ENCODE data around the gene PRTG. TPM values are rescaled to one million over a fixed set of nuclear protein-coding genes. Genes with fewer than 3 reads are reported as not detected.

PRTG gene
- total RNA-seq, 1 donor from 2014 or later = 87.4 TPM

GRCh38 chr15:55774113-55774970 is 31.4 kb upstream of the PRTG start:
- no peaks in the 10 kb centered on the region for H3K4me1 Mint-ChIP-seq (ENCODE audit: low read depth)
- no peak overlapping the region for H3K27ac Mint-ChIP-seq
- H3K4me3 Mint-ChIP-seq (ENCODE audit: low read depth) = no peak overlapping the region
- H3K9me3 Mint-ChIP-seq (ENCODE audit: low read depth) = no peaks in the 10 kb centered on the region
- peaks cover 13% of the 10 kb centered on the region for H3K27me3 Mint-ChIP-seq
- no peaks in the 10 kb centered on the region for H3K36me3 Mint-ChIP-seq (ENCODE audit: insufficient read depth)
- TF ChIP-seq CTCF (IDR thresholded peaks at IDR 0.05; ENCODE audit: unreplicated experiment) = peak; percentile 65
- peak; percentile 25 for DNase-seq (ENCODE audit: low spot score, unreplicated experiment)

GRCh38 chr15:55770806-55771205 is 27.9 kb upstream of the PRTG start:
- H3K27ac Mint-ChIP-seq = no peak overlapping the region
- no peaks in the 10 kb centered on the region for H3K36me3 Mint-ChIP-seq (ENCODE audit: insufficient read depth)
- DNase-seq (ENCODE audit: low spot score, unreplicated experiment) = no peak
- H3K9me3 Mint-ChIP-seq (ENCODE audit: low read depth) = no peaks in the 10 kb centered on the region
- H3K27me3 Mint-ChIP-seq = no peaks in the 10 kb centered on the region
- H3K4me3 Mint-ChIP-seq (ENCODE audit: low read depth) = no peak overlapping the region
- peaks cover 7% of the 10 kb centered on the region for H3K4me1 Mint-ChIP-seq (ENCODE audit: low read depth)
- no peak for TF ChIP-seq CTCF (IDR thresholded peaks at IDR 0.05; ENCODE audit: unreplicated experiment)

GRCh38 chr15:55770261-55770660 is 27.3 kb upstream of the PRTG start:
- Mint-ChIP-seq H3K4me1 (ENCODE audit: low read depth) (peaks cover 7% of the 10 kb centered on the region), H3K36me3 (ENCODE audit: insufficient read depth) (no peaks in the 10 kb centered on the region), H3K27me3 (no peaks in the 10 kb centered on the region), H3K27ac (no peak overlapping the region), H3K4me3 (ENCODE audit: low read depth) (no peak overlapping the region), H3K9me3 (ENCODE audit: low read depth) (no peaks in the 10 kb centered on the region)
- no peak for DNase-seq (ENCODE audit: low spot score, unreplicated experiment)
- TF ChIP-seq CTCF (IDR thresholded peaks at IDR 0.05; ENCODE audit: unreplicated experiment) = no peak

- no peaks in the 10 kb centered on the region for H3K27me3 Mint-ChIP-seq
Measured at GRCh38 chr15:55768670-55769185, 25.8 kb upstream of the PRTG start.

GRCh38 chr15:55766676-55767075 is 23.7 kb upstream of the PRTG start:
- H3K36me3 Mint-ChIP-seq (ENCODE audit: insufficient read depth) = no peaks in the 10 kb centered on the region
- no peak for TF ChIP-seq CTCF (IDR thresholded peaks at IDR 0.05; ENCODE audit: unreplicated experiment)
- H3K9me3 Mint-ChIP-seq (ENCODE audit: low read depth) = no peaks in the 10 kb centered on the region
- peak overlapping the region; percentile 73 for H3K27ac Mint-ChIP-seq
- H3K4me3 Mint-ChIP-seq (ENCODE audit: low read depth) = no peak overlapping the region
- DNase-seq (ENCODE audit: low spot score, unreplicated experiment) = no peak
- peaks cover 7% of the 10 kb centered on the region for H3K4me1 Mint-ChIP-seq (ENCODE audit: low read depth)
- no peaks in the 10 kb centered on the region for H3K27me3 Mint-ChIP-seq

More at GRCh38 chr15:55768670-55769185, 25.8 kb upstream of the PRTG start:
- Mint-ChIP-seq H3K4me3 (ENCODE audit: low read depth) (no peak overlapping the region), H3K36me3 (ENCODE audit: insufficient read depth) (no peaks in the 10 kb centered on the region), H3K27ac (no peak overlapping the region), H3K9me3 (ENCODE audit: low read depth) (no peaks in the 10 kb centered on the region), H3K4me1 (ENCODE audit: low read depth) (peaks cover 7% of the 10 kb centered on the region)
- no peak for TF ChIP-seq CTCF (IDR thresholded peaks at IDR 0.05; ENCODE audit: unreplicated experiment)
- DNase-seq (ENCODE audit: low spot score, unreplicated experiment) = no peak

All from progenitor cell of endocrine pancreas (in vitro differentiated cells).